IgD-negative memory B cell (primary cell): Measurements from ENCODE around the gene LRG1. TPM values are rescaled to one million over a fixed set of nuclear protein-coding genes. Genes with fewer than 3 reads are reported as not detected.
A peak's percentile ranks its signal among the peaks of the same experiment; 100 is the strongest.
"Not testable (repeated sequence)": the region's sequence is repeated elsewhere in the genome, so short reads cannot be mapped to it uniquely, and the experiment has no call there.

Experiments
- H3K27ac Mint-ChIP-seq, 3 donors: one replicate each; pipeline ENCODE4 v1.8.0; 2020 to 2022; ENCODE audit warnings: mild to moderate bottlenecking in 3 of 3, mixed read lengths in 3 of 3, moderate library complexity in 1 of 3
- H3K27me3 Mint-ChIP-seq: one replicate; pipeline ENCODE4 v1.8.0; 2021; ENCODE audit warnings: mixed read lengths
- H3K36me3 Mint-ChIP-seq: one replicate; pipeline ENCODE4 v1.8.0; 2020; ENCODE audit warnings: mild to moderate bottlenecking, mixed read lengths
- H3K4me1 Mint-ChIP-seq, 3 donors: one replicate each; pipeline ENCODE4 v1.8.0; 2020 to 2022; ENCODE audit warnings: mixed read lengths in 3 of 3, mild to moderate bottlenecking in 1 of 3
- H3K4me3 Mint-ChIP-seq, 4 donors: one replicate each; pipeline ENCODE4 v1.8.0; 2020 to 2022; ENCODE audit warnings: mild to moderate bottlenecking in 4 of 4, mixed read lengths in 4 of 4, moderate library complexity in 3 of 4
- H3K9me3 Mint-ChIP-seq, 3 donors: one replicate each; pipeline ENCODE4 v1.8.0; 2020 to 2021; ENCODE audit warnings: mixed read lengths in 3 of 3, mild to moderate bottlenecking in 1 of 3
- polyA plus RNA-seq: library from polyadenylated mRNA; unstranded; fragments of 300-500 nt; fragmentation: Illumina TruSeq; gene quantifications from one replicate; pipeline ENCODE4 v1.2.3, GENCODE V29; 2021

LRG1 gene
- polyA plus RNA-seq, 1 donor from 2014 or later: 0.81 TPM

DNA sequence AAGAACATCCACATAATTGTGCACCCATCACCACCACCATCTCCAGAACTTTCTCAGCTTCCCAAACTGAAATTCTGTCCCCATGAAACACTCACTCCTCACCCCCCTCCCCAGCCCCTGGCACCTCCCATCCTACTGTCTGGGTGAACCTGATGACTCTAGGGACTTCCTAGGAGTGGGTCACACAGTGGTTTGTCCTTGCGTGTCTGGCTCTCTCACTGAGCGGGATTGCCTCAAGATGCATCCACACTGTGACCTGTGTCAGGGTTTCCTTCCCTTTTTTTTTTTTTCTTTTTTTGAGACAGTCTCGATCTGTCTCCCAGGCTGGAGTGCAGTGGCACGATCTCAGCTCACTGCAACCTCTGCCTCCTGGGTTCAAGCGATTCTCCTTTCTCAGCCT, 23.7 kb upstream of the LRG1 start:
- H3K36me3 Mint-ChIP-seq, H3K27me3 Mint-ChIP-seq, H3K9me3 Mint-ChIP-seq, H3K4me1 Mint-ChIP-seq, H3K4me3 Mint-ChIP-seq: not testable (repeated sequence)
- peak overlapping the region in 1 of 3 donors; percentile 82 for H3K27ac Mint-ChIP-seq

DNA sequence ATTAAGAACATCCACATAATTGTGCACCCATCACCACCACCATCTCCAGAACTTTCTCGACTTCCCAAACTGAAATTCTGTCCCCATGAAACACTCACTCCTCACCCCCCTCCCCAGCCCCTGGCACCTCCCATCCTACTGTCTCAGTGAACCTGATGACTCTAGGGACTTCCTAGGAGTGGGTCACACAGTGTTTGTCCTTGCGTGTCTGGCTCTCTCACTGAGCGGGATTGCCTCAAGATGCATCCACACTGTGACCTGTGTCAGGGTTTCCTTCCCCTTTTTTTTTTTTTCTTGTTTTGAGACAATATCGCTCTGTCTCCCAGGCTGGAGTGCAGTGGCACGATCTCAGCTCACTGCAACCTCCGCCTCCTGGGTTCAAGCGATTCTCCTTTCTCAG, 22.2 kb upstream of the LRG1 start:
- H3K4me3 Mint-ChIP-seq, H3K27me3 Mint-ChIP-seq, H3K4me1 Mint-ChIP-seq, H3K27ac Mint-ChIP-seq, H3K9me3 Mint-ChIP-seq, H3K36me3 Mint-ChIP-seq: not testable (repeated sequence)

GRCh38 chr19:4559569-4559968, 19.7 kb upstream of the LRG1 start, which contains the start of gene SEMA6B:
Gene SEMA6B, minus strand, starts transcription at chr19:4559684. Its CDS starts 1,227 bp downstream, at chr19:4558457.
- peaks cover 0 to 3% (median 0%) of the 10 kb centered on the region in 3 donors for H3K9me3 Mint-ChIP-seq
- no peak within 1 kb of the TSS for H3K4me3 Mint-ChIP-seq
- H3K27ac Mint-ChIP-seq: no peak within 1 kb of the TSS
- H3K36me3 Mint-ChIP-seq: no peaks in the 10 kb centered on the region
- peaks cover 1% of the 10 kb centered on the region for H3K27me3 Mint-ChIP-seq
- H3K4me1 Mint-ChIP-seq: peaks cover 0 to 4% (median 2%) of the 10 kb centered on the region in 3 donors

DNA sequence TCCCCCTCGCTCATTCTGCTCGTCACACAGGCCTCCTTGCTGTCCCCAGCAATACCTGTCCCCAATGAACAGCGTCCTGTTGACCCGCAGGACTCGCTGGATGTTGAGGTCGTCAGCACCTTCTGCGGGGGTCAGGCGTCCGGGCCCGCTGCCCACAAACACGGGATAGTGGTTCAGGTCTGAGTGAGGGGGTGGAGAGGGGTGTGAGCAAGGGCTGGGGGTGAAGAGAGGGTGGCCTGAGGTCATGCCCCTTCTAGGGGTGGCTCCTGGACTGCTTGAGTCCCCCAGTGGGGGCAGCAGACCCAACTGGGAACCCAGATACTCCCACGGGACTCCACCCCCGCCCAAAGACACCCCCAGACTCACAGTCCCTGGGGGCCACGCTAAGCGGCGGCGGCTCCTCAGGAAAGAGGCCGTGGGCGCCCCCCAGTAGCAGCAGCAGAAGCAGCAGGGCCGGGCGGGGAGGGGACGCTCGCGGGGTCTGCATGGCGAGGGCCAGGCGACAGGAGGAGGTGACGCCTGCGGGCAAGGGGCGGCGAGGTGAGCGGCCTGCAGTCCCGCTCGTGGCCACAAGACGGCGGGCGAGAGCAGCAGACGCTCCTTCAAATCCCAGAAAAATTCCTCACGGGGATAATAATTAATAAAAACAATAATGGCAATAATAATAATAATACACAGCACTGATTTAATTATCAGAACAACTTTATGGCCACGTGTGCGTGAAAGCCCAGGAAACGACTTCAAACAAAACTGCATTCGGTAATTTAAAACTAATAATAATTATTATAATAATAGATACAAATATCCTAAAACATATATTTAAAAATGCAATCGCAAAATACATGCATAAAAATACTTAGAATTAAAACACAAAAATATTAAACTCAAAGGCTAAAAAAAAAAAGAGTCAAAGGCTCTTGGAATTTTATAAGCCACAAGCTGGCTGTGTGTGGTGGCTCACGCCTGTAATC, 18.4 kb upstream of the LRG1 start:
- Mint-ChIP-seq H3K27ac (no peak overlapping the region), H3K36me3 (no peaks in the 10 kb centered on the region), H3K4me1 (peaks cover 0 to 4% (median 2%) of the 10 kb centered on the region in 3 donors), H3K9me3 (peaks cover 0 to 3% (median 0%) of the 10 kb centered on the region in 3 donors), H3K4me3 (peak overlapping the region in 1 of 4 donors; percentile 12), H3K27me3 (peaks cover 1% of the 10 kb centered on the region)

- no peak overlapping the region for H3K27ac Mint-ChIP-seq
- no peaks in the 10 kb centered on the region for H3K36me3 Mint-ChIP-seq
- H3K9me3 Mint-ChIP-seq: peaks cover 0 to 7% (median 0%) of the 10 kb centered on the region in 3 donors
- peak overlapping the region in 1 of 4 donors; percentile 12 for H3K4me3 Mint-ChIP-seq
- H3K27me3 Mint-ChIP-seq: peaks cover 5% of the 10 kb centered on the region
- H3K4me1 Mint-ChIP-seq: peaks cover 0 to 4% (median 2%) of the 10 kb centered on the region in 3 donors
Measured at GRCh38 chr19:4557144-4557970, 17.5 kb upstream of the LRG1 start.

DNA sequence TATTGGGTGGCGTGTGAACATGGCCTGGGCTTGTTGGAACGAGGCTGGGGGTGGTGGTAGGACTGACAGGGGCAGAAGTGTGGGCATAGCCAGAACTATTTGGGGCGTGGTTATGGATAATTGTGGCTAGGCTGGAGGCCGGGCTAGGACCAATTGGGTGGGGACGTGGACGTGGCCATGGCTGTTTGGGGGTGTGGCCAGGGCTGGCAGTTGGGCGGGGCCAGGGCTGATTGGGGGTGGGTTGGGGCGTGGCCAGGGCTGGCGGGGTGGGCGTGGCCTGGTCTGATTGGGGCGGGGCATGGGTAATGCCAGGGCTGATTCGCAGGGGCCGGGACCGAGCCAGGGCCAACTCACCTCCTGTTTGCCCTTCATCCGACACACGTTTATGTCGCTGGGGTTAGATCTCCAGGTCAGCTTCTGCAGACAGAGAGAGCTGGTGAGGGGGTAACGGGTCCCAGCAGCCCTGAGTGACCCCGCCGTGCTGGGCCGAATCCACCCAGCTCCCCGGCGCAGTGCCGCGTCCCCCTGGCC, 16.8 kb upstream of the LRG1 start:
- Mint-ChIP-seq H3K27ac (no peak overlapping the region), H3K4me1 (peaks cover 0 to 4% (median 0%) of the 10 kb centered on the region in 3 donors), H3K36me3 (no peaks in the 10 kb centered on the region), H3K4me3 (no peak overlapping the region), H3K27me3 (peaks cover 6% of the 10 kb centered on the region), H3K9me3 (peaks cover 0 to 7% (median 0%) of the 10 kb centered on the region in 3 donors)

DNA sequence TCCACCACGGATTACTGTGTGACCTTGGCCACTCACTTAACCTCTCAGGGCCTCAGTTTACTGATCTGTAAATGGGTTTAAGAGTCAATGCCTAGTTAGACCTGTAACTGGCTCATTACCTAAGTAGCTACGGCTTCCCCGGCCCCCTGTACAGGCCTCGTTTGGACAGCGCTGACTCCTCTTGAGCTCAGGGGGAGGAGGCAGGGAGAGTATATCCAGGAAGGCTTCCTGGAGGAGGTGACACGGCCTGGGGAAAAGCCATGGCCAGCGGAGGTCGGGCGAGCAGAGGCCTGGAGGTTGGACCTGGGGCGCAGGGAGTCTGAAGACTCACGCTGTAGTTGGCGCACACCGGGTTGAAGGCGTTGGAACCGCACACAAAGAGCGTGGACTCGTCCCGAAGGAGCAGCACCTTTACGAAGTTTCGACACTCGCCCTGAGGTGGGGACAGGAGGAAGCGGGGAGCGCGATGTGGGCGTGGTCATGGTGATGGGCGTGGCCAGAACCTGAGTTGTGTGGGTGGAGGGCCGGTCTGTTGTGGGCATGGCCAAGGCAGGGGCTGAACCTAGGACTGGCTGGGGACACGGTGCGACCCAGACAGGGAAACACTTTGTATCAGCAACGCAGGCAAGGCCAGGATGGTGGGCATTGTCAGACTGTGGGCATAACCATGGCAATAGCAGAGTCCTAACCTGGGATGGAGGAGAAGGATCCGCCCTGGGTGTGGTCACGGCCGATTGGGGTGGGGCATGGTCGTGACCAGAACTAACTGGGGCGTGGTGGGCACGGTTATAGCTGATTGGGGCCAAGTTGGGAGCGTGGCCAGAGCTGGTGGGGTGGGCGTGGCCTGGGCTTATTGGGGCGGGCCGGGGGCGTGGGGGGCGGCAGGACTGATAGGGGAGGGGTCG, 16.1 kb upstream of the LRG1 start:
- H3K9me3 Mint-ChIP-seq: peaks cover 0 to 7% (median 0%) of the 10 kb centered on the region in 3 donors
- peaks cover 6% of the 10 kb centered on the region for H3K27me3 Mint-ChIP-seq
- H3K27ac Mint-ChIP-seq: no peak overlapping the region
- H3K4me1 Mint-ChIP-seq: peaks cover 0 to 4% (median 0%) of the 10 kb centered on the region in 3 donors
- peak overlapping the region in 1 of 4 donors; percentile 12 for H3K4me3 Mint-ChIP-seq
- H3K36me3 Mint-ChIP-seq: no peaks in the 10 kb centered on the region

DNA sequence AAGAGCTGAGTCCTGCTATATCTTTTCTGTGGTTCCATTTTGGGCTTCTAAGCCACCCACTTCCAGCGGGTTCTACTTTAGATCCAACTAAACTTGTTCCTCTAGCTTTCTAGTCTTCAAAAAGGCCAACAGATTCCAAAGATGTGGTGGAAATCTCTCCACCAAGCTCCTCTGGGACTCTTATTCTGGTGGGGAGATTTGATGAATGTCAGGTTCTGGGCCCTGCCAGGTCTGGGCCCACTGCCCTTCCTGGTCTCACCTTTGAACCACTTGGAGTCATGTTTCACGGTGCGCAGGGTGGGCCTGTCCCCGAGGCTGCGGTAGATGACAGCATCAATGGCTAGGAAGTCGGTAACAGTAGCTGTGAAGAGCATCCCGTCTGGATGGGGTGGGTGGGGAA, 14.9 kb upstream of the LRG1 start:
- H3K27ac Mint-ChIP-seq: no peak overlapping the region
- no peaks in the 10 kb centered on the region for H3K36me3 Mint-ChIP-seq
- peaks cover 0 to 4% (median 0%) of the 10 kb centered on the region in 3 donors for H3K4me1 Mint-ChIP-seq
- peaks cover 10% of the 10 kb centered on the region for H3K27me3 Mint-ChIP-seq
- H3K9me3 Mint-ChIP-seq: peaks cover 0 to 7% (median 0%) of the 10 kb centered on the region in 3 donors
- no peak overlapping the region for H3K4me3 Mint-ChIP-seq

- Mint-ChIP-seq H3K4me3 (no peak overlapping the region), H3K9me3 (peaks cover 0 to 7% (median 0%) of the 10 kb centered on the region in 3 donors), H3K27ac (no peak overlapping the region), H3K36me3 (no peaks in the 10 kb centered on the region), H3K27me3 (peaks cover 10% of the 10 kb centered on the region), H3K4me1 (peaks cover 0 to 4% (median 0%) of the 10 kb centered on the region in 3 donors)
Measured at GRCh38 chr19:4553775-4554174, 13.9 kb upstream of the LRG1 start.

- H3K27ac Mint-ChIP-seq: no peak overlapping the region
Measured at GRCh38 chr19:4553092-4553695, 13.4 kb upstream of the LRG1 start.

DNA sequence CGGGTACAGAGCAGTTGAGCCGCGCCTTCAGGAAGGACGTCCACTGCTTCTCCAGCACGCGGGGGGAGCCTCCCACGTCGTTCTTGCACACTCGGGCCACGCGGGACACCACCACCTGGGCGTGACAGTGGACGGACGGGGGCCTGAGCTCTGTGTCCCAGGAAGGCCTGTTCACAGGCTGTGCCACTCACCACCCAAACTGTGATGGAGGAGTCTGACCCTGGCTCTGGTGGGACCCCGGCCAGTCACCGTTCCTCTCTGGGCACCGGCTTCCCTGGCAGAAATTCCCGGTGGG, 12.6 kb upstream of the LRG1 start:
- no peaks in the 10 kb centered on the region for H3K36me3 Mint-ChIP-seq
- H3K4me1 Mint-ChIP-seq: peaks cover 0 to 2% (median 0%) of the 10 kb centered on the region in 3 donors
- no peak overlapping the region for H3K27ac Mint-ChIP-seq
- peaks cover 0 to 7% (median 0%) of the 10 kb centered on the region in 3 donors for H3K9me3 Mint-ChIP-seq
- no peak overlapping the region for H3K4me3 Mint-ChIP-seq
- peaks cover 9% of the 10 kb centered on the region for H3K27me3 Mint-ChIP-seq

More at GRCh38 chr19:4553092-4553695, 13.4 kb upstream of the LRG1 start:
- H3K4me1 Mint-ChIP-seq: peaks cover 0 to 4% (median 0%) of the 10 kb centered on the region in 3 donors
- H3K36me3 Mint-ChIP-seq: no peaks in the 10 kb centered on the region
- peaks cover 10% of the 10 kb centered on the region for H3K27me3 Mint-ChIP-seq
- peak overlapping the region in 1 of 4 donors; percentile 8 for H3K4me3 Mint-ChIP-seq
- H3K9me3 Mint-ChIP-seq: peaks cover 0 to 7% (median 0%) of the 10 kb centered on the region in 3 donors

DNA sequence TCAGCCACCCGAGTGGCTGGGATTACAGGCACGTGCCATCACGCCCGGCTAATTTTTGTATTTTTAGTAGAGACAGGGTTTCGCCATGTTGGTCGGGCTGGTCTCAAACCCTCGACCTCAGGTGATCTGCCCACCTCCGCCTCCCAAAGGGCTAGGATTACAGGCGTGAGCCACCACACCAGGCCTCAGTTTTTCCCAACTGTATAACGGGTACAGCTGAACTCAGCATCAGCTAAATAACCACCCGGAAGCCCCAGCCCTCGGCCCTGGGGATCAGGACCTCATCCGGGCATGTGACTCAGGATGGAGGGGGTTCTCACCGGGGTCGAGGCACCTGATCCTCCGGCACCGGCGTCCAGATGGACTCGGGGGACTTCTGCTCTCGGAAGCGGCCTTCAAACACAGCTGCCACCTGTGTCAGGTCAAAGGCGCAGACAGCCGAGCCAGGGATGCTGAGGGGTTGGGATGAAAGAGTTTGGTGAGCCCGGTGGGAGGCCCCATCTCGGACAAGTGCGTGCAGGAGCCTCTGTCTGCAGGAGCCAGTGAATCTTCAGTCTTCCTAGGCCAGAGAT, 10.7 kb upstream of the LRG1 start:
- Mint-ChIP-seq H3K9me3 (peaks cover 0 to 4% (median 0%) of the 10 kb centered on the region in 3 donors), H3K27ac (no peak overlapping the region), H3K4me1 (no peaks in the 10 kb centered on the region), H3K36me3 (no peaks in the 10 kb centered on the region), H3K27me3 (peaks cover 9% of the 10 kb centered on the region), H3K4me3 (no peak overlapping the region)

DNA sequence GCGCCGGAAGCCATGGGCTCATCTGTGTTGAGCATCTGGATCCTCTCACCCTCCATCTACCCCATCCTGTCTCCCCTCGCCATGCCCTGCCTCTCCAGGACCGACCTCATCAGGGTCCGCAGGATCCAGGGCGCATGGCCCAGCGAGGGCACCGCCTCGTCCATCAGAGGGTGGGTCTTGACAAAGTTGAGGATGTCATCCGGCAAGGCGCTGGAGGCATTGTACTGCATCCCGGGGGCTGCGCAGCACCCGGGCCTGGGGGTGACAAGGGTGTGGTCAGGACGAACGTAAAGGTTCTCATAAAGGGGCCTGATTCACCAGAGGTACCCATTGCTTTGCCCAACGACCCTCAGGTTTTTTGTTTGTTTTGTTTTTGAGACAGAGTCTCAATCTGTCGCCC, 10.2 kb upstream of the LRG1 start:
- Mint-ChIP-seq H3K4me3 (no peak overlapping the region), H3K27me3 (peaks cover 9% of the 10 kb centered on the region), H3K9me3 (peaks cover 0 to 4% (median 0%) of the 10 kb centered on the region in 3 donors), H3K4me1 (no peaks in the 10 kb centered on the region), H3K27ac (no peak overlapping the region), H3K36me3 (no peaks in the 10 kb centered on the region)
